NCI-H226 (cell line): Measurements from ENCODE around the gene ARHGEF7.
"Not testable (repeated sequence)": the region's sequence is repeated elsewhere in the genome, so short reads cannot be mapped to it uniquely, and the experiment has no call there.

Source experiments
- DNase-seq: peaks from one replicate; pipeline ENCODE4 v3.0.0-alpha.2; 2015

The ARHGEF7 gene

DNA sequence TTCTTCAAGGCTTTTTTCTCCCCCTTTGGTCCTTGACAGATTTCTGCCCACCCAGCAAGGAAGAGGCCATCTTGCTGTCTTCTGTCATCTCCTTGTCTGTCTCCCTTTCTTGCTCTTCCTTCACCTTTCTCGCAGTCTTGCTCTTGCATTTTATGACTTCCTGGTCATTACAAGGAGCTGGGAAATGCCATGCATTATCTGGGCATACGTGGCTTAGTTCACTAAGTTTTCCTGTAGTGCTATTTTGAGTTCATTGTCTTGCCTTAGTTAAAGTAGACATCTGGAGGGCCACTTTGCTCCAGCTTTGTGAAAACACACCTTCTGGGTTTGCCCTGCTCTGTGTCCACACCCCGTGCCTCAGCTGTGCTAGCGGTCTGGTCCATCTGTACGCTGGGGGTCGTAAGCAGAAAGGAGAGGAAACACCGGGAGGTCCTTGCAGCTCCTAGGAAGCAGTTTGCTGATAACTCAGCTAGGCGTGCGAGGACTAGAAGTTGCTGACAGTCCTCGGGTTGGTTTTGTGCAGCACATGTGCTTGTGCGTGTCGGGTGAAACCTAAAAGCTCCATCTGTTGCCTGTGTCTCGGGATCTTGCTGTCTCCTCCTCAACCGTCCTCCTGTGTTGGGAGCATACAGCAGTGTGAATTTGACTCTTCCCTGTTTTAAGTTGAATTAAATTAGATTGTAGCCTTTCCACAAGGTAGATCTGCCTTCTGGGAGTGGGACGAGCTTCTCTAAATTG is 59.4 kb downstream of the ARHGEF7 start:
- no peak for DNase-seq

DNA sequence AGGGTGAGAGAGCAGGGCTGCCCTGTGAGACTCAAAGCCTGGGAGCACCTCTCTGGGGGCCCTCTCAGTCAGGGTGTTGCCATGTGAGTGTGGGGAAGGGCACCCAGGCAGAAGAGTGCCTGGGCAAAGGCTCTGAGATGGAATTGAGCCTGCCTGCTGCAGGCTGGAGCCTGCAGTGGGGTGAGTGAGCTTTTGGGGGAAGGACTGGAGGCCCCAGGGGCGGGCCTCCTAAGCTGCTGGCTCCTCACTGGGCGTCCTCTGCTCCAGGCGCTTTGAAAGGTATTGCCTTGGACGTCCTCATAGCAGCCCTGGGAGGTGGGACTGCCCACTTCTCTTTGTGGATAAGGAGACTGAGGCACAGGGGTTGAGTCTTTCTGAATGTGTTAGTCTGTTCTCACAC is 60.3 kb downstream of the ARHGEF7 start:
- DNase-seq = no peak

DNA sequence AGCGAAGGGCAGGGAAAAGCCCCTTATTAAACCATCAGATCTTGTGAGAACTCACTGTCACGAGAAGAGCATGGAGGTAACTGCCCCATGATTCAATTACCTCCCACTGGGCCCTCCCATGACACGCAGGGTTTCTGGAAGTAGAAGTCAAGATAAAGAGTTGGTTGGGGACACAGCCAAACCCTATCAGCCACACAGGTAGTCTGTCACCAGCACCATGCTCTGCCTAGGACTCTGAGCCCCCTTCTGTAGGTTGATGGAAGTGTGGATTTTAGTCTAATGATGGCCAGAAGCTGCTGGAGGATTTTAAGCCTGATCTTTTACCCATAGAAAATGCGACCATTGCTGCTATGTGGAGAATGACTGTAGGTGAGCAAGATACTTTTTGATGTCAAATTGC is 60.8 kb downstream of the ARHGEF7 start:
- no peak for DNase-seq

DNA sequence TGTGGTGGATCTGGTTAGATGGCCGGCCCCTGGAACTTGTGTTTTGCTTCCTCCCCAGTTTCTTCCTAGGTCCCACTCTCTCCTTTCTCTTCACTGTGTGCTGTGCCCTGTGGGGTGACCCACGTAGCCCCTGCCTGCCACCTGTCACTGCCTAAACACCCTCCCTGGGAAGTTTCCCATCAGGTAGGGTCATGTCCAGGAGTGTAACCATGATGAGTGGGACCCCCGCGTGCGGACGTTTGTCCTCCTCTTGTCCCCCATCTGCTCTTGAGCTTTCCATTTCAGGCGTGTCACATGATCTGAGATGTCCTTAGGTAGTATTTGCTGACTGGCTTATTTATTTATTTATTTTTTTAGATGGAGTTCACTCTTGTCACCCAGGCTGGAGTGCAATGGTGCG is 61.3 kb downstream of the ARHGEF7 start:
- no peak for DNase-seq

DNA sequence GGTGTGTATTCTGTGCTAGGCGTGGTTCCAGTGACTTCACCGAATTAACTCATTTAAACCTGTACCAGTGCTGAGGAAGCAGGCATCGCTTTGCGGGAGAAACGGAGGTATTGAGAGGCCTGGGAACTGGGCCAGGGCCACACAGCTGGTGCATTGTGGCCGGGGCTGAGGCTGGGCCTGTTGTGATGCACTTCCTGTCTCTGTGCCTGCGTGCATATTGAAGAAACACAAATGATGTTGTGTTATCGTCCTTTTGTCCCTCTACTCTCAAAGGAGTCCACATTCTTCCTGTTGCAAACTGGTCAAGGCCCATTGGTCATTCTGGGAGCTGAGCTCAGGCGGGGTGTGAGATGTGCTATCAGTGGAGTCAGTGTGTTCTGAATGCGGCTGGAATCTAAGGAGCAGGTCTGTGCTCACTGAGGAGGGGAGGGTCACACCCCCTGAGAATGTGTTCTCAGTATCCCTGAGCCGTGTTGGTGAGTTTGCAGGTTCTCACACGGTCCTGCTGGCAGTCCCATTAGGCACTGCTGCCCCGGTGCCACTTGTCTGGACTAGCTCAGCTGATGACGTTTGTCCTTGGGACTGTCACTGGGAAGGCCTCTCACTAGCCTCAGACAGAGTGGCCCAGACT is 62.1 kb downstream of the ARHGEF7 start:
- no peak for DNase-seq

DNA sequence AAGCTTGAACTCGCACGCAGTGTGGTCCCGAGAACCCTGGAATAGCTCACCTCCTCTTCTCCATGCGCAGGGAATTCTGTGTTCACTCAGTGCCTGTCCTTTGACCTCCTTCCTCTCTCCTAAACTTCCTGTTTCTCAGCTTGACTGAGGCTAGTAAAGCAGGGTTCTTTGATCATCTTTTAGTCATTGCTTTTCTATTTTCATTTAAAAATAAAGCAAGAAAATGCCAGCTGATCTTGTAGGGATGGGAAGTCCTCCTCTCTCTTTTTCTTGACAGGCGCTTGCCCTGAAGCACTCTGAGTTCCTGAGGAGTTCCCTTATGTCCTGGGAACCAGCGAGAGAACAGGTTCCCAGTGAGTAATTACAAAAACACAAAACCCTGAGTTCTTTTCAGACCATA is 62.8 kb downstream of the ARHGEF7 start:
- no peak for DNase-seq

DNA sequence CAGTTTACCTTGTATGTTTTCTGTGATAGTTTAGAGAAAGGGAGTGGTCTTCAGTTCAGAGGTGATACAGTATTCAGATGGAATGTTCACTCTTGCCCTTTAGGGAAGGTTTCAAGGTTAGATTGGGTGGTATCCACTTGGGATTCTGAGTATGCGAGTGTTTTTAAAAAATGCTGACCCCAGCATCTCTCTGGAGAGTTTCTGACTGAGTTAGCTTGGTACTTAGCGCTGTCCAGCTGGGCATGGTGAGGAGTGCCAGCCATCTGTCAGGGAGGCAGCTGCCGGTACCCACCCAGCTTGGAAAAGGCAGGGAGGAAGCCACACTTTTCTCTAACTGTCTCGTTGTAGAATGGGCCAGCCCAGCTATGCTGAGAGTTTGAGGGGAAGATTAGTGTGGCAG is 63.3 kb downstream of the ARHGEF7 start:
- DNase-seq = no peak

DNA sequence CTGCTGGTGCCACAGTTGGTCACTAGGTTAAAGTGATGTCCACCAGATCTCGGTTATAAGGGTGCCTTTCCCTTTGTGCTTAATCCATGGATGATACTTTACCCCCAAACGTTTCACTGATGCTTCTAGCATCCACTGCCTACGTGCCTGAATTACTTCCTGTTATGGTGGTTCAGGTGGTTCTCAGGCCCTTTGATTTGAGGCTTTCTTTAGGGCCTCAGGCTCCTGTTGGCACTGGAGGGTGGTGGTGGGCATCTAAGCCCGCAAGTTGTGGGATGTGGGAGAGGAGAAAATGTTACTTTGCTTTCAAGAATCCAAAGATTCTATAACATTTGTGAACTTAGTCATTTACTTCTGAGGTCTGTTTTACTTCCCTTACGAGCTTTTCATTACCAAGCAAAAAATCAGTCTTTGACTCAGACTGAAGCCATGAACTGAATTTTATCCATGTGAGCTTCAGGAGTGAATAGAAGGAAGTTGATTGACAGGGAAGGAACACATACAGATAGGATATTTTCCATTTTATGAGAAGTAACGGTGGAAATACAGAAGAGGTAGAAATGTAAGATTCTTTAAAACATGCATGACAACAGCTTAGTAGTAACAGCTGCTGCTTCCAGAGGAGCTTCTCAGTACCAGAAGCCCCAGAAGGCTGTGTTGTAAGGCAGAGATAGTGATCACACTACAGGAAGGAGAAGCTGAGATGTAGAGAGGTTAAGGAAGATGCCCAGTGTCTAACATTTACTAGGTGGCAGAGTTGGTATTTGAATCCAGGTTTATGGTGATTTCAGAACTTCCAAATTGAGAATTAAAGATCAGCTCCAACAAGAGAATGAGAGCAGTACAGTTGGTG is 65.0 kb downstream of the ARHGEF7 start:
- no peak for DNase-seq

DNA sequence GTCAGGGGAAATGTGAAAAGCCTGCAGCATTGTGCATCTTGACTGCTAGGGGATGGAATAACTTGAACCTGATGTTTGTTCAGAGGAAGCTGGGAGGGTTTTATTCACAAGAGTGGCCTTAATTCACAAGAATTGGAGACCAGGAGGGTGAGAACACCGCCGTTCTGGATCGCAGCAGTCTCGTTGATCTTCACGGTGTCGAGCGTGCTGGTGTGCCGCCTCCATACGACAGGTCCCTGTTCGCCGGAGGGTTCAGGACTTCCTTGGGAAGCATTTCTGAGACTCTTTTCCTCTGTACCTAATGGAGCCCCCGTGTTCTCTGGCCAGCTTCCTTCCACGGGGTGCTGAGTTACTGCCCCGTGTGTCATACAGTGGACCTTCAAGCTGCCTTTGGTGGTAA is 66.9 kb downstream of the ARHGEF7 start:
- no peak for DNase-seq

DNA sequence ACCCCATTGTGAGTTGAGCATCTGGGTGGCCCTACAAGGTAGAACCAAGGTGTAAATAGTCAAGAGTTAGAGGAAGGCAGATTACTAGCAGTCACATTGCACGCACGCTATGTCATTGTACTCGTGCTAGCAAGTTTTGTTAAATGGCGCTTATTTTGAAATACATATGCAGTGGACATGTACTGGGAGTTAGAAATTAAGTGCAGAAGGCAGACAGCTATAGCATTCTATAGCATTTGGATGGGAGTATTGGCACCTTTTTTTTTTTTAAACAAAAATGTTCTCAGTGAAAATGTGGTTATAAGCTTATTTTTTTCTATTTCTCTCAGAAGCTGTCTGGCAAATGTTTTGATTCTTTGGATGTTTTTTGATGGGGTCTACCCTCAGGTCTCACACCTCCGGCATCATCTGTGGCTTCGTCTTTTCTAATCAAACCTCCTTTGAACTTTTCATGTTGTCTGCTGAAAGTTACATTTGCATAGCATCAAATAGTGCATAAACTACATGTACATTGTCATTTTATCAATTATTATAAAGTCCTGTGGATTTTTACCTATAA is 68.1 kb downstream of the ARHGEF7 start:
- no peak for DNase-seq

DNA sequence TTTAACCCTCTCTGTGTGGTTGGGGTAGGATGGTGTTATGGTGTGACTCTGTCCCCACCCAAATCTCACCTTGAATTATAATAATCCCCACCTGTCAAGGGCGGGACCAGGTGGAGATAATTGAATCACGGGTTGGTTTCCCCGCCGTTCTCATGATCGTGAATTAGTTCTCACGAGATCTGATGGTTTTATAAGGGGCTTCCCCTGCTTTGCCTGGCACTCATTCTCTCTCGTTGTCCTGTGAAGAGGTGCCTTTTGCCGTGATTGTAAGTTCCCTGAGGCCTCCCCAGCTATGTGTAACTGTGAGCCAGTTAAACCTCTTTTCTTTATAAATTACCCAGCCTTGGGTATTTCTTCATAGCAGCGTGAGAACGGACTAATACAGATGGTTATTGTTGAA is 68.8 kb downstream of the ARHGEF7 start:
- DNase-seq = no peak

DNA sequence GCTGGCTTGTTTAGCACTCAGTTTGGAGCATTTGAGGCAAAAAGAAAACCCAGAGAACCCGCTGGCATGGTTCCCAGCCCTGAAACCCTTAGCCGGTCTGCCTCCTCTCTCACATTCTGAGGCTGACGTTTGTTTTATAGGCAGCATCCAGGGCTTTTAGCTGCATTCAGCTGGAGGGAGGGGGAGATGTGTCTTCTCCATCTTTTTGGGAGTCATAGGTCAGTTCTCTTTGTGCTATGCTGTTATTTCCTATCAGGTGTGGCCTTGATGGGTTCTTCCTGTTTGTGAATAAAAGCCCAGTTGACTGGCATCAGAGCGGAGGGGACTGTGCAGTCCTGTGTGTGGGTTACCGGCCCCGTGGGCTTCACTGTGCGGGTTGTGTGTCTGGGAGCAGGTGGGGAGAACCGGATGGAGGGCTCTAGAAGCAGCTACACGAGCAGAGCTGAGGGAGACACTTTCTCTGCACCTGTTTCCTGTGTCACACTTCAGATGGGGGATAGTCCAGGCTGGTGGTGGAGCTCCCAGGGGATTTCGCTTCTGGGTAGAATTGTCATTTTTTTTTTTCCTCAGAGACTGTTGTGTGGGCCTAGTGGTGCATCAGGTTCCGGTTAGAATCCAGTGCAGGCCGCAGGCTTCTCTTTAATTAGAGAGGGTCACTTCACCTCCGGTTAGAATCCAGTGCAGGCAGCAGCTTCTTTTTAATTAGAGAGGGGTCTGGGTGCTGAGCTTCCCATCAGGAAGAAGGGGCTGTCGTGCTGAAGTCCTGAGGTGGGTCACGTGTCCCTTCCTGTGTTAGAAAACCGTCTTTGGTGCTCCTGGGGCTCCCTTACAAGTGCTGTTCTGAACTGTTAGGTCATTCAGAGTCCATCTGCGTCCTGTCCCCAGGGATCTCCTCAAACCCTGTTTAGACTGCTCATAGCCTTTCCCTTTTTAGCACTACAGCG is 69.6 kb downstream of the ARHGEF7 start:
- DNase-seq = no peak

DNA sequence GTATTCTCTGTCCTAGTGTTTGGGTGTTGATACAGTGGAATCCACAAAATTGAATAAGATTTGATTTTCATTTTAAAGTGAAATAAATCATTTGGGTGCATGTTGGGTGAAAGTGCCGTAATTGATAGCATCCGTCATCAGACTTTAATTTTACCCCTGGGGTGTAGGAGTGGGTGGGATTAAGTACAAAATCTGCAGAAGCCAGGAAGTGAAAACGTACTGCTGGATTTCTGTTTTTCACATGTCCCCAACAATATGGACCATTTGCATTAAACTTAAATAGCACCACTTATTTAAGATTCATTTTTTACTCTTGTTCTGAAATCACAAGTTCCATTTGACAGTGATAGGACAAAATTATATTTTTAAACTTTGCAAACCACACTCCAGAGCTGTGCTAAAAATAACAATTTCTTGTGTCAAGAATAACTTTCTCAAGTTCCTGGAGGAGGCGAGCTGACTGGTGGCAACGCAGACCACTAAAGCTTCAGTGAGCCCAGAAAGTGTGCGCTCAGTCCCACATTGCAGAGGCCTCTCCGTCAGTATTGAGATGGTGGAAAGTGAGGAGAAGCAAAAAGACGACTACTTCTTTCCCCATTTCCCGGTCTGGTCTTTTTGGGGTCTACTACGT is 71.3 kb downstream of the ARHGEF7 start:
- no peak for DNase-seq

DNA sequence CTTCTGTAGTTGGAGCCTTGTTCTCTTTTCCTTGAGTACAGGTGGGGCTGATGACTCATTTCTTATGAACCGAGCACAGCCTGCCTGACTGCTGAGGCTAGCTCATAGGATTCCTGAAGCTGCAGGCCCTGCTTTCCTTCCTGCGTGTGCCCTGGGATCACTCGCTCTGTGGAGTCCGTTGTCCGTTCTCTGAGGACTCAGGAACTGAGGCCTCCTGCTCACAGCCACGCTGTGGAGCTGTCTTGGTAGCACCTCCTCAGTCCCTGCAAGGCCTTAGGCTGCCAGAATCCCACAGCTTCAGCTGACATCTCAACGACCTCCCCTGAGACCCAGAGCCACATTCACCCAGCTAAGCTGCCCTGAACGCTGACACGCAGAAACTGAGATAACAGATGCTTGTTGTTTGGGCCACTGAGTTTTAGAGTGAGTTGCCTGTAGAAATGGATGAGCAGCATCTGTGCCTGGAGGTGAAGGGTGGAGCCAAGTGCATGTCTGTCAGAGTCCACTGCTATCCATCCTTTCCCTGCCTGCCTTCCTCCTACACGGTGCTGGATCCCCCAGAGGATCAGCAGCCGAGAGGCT is 72.9 kb downstream of the ARHGEF7 start:
- DNase-seq = peak; percentile 55

DNA sequence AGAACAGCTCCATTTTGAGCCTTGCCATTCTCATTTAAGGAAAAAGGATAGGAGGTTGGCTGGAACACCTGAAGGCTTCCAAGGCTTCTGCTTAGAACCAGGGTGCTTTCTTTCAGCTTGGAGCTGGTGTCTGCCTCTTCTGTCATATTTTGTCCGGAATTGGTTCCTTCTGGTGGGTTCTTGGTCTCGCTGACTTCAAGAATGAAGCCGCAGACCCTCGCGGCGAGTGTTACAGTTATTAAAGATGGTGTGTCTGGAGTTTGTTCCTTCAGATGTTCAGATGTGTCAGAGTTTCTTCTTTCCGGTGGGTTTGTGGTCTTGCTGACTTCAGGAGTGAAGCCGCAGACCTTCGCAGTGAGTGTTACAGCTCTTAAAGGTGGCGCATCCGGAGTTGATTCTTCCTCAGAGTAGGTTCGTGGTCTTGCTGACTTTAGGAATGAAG is 74.0 kb downstream of the ARHGEF7 start:
- DNase-seq = not testable (repeated sequence)

DNA sequence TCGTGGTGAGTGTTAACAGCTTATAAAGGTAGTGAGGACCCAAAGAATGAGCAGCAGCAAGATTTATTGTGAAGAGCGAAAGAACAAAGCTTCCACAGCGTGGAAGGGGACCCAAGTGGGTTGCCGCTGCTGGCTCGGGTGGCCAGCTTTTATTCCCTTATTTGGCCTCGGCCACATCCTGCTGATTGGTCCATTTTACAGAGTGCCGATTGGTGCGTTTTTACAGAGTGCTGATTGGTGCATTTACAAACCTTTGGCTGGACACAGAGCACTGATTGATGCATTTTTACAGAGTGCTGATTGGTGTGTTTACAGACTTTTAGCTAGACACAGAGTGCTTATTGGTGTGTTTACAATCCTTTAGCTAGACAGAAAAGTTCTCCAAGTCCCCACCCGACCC is 74.4 kb downstream of the ARHGEF7 start:
- DNase-seq = not testable (repeated sequence)

DNA sequence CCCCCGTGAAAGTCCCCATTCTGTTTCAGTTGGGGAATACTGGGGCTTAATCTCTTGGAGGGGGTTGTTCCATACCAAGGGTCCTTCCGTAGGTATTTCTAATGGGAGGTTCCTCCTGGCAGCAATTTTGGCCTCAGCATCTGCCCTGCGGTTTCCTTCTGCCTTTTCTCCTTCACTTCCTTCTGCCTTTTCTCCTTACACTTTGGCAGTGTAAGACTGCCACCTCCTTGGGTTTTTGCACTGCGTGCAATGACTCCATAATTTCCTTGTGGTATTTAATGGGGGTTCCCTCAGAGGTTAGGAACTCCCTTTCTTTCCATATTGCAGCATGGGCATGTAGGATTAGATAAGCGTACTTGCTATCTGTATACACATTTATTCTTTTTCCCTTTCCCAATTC is 78.1 kb downstream of the ARHGEF7 start:
- not testable (repeated sequence) for DNase-seq

DNA sequence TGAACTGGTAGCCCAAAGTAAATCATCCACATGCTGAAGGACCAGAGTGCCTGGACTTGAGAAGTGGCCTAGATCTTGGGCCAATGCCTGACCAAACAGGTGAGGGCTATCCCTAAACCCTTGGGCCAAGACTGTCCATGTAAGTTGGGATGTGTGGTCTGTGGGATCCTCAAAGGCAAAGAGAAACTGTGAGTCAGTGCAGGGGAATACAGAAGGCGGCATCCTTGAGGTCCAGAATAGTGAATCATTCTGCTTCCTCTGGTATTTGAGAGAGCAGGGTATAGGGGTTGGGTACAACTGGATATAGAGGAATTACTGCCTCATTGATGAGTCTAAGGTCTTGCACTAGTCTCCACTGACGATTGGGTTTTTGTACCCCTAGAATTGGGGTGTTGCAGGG is 79.5 kb downstream of the ARHGEF7 start:
- DNase-seq = peak; percentile 85

DNA sequence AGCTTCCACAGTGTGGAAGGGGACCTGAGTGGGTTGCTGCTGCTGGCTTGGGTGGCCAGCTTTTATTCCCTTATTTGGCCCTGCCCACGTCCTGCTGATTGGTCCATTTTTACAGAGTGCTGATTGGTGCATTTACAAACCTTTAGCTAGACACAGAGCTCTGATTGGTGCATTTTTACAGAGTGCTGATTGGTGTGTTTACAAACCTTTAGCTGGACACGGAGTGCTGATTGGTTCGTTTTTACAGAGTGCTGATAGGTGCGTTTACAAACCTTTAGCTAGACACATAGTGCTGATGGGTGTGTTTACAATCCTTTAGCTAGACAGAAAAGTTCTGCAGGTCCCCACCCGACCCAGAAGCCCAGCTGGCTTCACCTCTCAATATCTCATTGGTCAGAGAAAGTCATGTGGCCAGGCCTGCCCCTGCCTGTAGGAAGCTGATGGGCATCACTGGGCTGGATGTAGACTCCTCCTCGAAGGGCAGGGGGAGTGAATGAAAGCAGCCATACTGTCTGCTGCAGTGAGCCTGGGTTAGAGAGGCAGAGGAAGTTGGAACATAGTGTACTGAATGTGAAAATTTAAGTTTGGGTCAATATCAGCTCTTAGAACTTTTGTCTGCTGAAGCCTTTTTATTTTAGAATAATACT is 83.7 kb downstream of the ARHGEF7 start:
- DNase-seq = not testable (repeated sequence)

DNA sequence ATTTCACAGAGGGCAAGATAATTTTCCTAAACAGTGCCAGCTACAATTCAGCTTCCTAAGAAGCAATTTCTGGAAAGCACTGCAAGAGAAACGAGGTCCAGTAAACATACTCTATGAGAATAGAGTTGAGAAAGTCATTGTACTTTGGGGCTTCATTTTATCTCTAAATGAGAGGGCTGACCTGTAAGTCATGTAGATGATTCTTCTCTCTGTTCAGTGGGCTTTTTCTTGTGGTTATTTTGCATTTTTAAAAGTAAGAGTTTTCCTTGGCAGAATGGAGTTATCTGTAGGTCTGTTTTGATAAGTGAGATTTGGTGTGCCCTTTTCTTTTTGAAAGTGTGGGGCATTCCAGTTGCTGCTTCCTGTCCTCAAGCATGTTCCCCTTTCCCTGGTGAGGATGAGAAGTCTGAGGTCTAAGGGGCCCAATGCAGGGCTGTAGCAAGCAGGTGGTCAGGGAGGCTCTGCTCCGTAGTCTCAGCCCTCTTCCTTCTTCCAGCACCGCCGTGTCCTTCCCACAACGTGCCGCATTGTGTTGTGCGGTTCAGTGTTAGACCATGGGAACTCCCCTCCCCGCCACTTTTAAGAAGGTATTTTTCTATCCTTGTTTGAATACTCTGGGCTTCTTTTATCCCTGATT is 86.3 kb downstream of the ARHGEF7 start:
- no peak for DNase-seq
